Measurements from ENCODE around the gene RPUSD3.

- TF ChIP-seq CEBPB (IDR thresholded peaks at IDR 0.05; ENCODE audit: low read depth, low read length) (no peak), POLR2A (IDR thresholded peaks at IDR 0.05; ENCODE audit: low read depth, low read length) (no peak), CTCF (conservative IDR thresholded peaks at IDR 0.05; ENCODE audit: low read depth, low read length) (no peak), RAD21 (IDR thresholded peaks at IDR 0.05; ENCODE audit: low read length) (no peak), BHLHE40 (IDR thresholded peaks at IDR 0.05; ENCODE audit: low read depth, low read length) (no peak), NFE2L2 (IDR thresholded peaks at IDR 0.05; ENCODE audit: low read depth, low read length) (no peak), RFX5 (IDR thresholded peaks at IDR 0.05; ENCODE audit: low read depth, low read length) (no peak), CHD1 (IDR thresholded peaks at IDR 0.05; ENCODE audit: low read depth, low read length) (no peak), RCOR1 (IDR thresholded peaks at IDR 0.05; ENCODE audit: insufficient replicate concordance, low read length) (no peak), SMC3 (IDR thresholded peaks at IDR 0.05; ENCODE audit: low read depth, low read length) (no peak), MAFK (IDR thresholded peaks at IDR 0.05; ENCODE audit: low read depth, low read length) (no peak)
These were observed 31.6 kb upstream of the RPUSD3 start for GRCh38 chr3:9875448-9875847.
